Caco-2 (cell line): ENCODE data around the gene PALLD. TPM values are rescaled to one million over a fixed set of nuclear protein-coding genes. Genes with fewer than 3 reads are reported as not detected.

ENCODE experiments used
- BruUV-seq: library from RNA; stranded (reverse); fragments of 400-500 nt; replicated peaks from 2 replicates; lab custom pipeline; 2021; lab: Mats Ljungman, UMichigan
- CTCF ChIA-PET: fragments of 300-600 bp; sonication (Branson Sonifier 250); formaldehyde crosslinking; loops from one replicate; lab custom pipeline; 2022; ENCODE audit warnings: antibody characterized with exemption; lab: Charles Lee
- POLR2A ChIA-PET: fragments of 300-600 bp; sonication (Branson Sonifier 250); formaldehyde crosslinking; loops from one replicate; lab custom pipeline; 2022; ENCODE audit warnings: antibody characterized with exemption; lab: Charles Lee
- DNase-seq, 2 experiments: peaks; one replicate each; pipeline versions ENCODE4 v3.0.0 to v3.0.0-alpha.2; 2020 to 2022
- H3K27me3 ChIP-seq: replicated peaks from 2 replicates; pipeline ENCODE4 v1.6.0; 2011; ENCODE audit warnings: low read length; ENCODE audit not compliant: control insufficient read depth, insufficient read depth
- H3K36me3 ChIP-seq: 2 replicates; pipeline ENCODE4 v1.5.1; 2011; ENCODE audit warnings: low read length; ENCODE audit not compliant: control insufficient read depth, insufficient read depth
- H3K4me1 ChIP-seq: fragments of 250-450 bp; sonication (Bioruptor Pico); 2 replicates; pipeline ENCODE4 v1.5.1; 2020; ENCODE audit warnings: mild to moderate bottlenecking
- H3K4me3 ChIP-seq: 2 replicates; pipeline ENCODE4 v1.5.1; 2011; ENCODE audit warnings: low read depth, mild to moderate bottlenecking, control low read depth, low read length
- H3K9me3 ChIP-seq: fragments of 250-450 bp; sonication (Bioruptor Pico); 2 replicates; pipeline ENCODE4 v1.5.1; 2020; ENCODE audit warnings: mild to moderate bottlenecking, moderate library complexity
- H3K27ac Mint-ChIP-seq: one replicate; pipeline ENCODE4 v1.8.0; 2022; ENCODE audit warnings: mixed read lengths; ENCODE audit not compliant: unreplicated experiment
- H3K27me3 Mint-ChIP-seq: one replicate; pipeline ENCODE4 v1.8.0; 2022; ENCODE audit warnings: mixed read lengths; ENCODE audit not compliant: insufficient read depth, unreplicated experiment
- H3K36me3 Mint-ChIP-seq: one replicate; pipeline ENCODE4 v1.8.0; 2022; ENCODE audit warnings: mild to moderate bottlenecking, mixed read lengths; ENCODE audit not compliant: insufficient read depth, unreplicated experiment
- H3K4me1 Mint-ChIP-seq: one replicate; pipeline ENCODE4 v1.8.0; 2022; ENCODE audit warnings: low read depth, mixed read lengths; ENCODE audit not compliant: unreplicated experiment
- H3K4me3 Mint-ChIP-seq: one replicate; pipeline ENCODE4 v1.8.0; 2022; ENCODE audit warnings: mild to moderate bottlenecking, moderate library complexity, mixed read lengths; ENCODE audit not compliant: unreplicated experiment
- H3K9me3 Mint-ChIP-seq: one replicate; pipeline ENCODE4 v1.8.0; 2022; ENCODE audit warnings: mixed read lengths; ENCODE audit not compliant: unreplicated experiment
- CTCF ChIP-seq, 2 experiments: fragments of 200-600 bp in 1 of 2; IDR thresholded peaks; 1 replicate in 1 of 2; 2 replicates in 1 of 2; pipeline versions ENCODE4 v1.5.1 to v1.8.0; 2011 to 2022; ENCODE audit warnings: antibody characterized with exemption in 1 of 2, control low read depth in 1 of 2, inconsistent platforms in 1 of 2, low read depth in 1 of 2, low read length in 1 of 2, mild to moderate bottlenecking in 1 of 2, moderate library complexity in 1 of 2; ENCODE audit not compliant: insufficient read depth in 1 of 2, severe bottlenecking in 1 of 2, unreplicated experiment in 1 of 2
- intact Hi-C: fragments of 100-400 bp; cut with micrococcal nuclease; formaldehyde crosslinking; loops from one replicate; pipeline ENCODE4 v1.10.0; 2022; ENCODE audit not compliant: unreplicated experiment
- total RNA-seq: library from RNA; stranded (reverse); gene quantifications from 2 replicates; pipeline ENCODE4 v1.2.3, GENCODE V29; 2022

The PALLD gene
- total RNA-seq, 1 experiment from 2014 or later, result 12.3 TPM

DNA sequence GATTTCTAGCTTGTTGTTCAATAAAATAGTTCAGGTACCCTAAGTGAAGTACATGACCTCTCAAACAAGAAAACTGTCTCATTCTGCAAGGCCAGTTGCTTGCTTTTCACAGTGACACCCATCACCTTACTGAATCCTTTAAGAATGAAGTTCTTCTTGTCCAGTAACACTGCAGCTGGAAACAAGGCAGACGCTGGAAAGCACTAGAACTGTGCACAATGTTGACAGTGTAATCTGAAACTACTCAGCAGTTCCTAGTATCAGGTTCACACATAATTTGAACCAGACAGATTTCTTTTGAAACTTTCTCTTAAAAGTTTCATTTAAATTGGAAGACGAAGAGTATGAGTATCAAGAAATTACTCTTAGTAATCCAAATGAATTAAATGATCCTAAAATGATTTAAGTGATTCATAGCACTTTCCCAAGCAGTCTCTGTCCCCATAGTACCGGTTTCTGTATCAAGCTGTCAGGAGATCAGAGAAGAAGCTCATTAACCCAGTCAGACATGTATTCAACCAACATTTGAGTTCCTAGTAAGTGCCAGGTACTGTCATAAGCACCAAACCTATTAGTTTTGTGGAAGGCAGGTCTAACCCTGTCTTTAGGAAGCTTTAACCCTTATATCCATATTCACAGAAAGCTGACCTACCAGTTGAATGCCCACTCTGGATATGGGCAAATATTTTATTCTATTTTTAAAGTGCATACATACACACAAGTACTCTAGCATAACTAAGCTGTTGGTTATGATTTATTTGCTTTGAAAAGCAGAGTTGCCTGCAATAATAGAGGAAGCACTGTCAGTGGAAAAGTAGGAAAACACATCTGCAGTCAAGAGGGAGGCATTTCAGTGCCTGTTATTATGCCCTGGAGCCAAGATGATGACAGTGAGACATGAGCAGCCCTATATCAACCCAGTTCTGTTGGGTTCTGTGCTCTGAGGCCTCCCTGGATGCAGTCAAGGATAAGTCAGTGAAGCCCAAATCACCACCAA, 63.6 kb downstream of the PALLD start:
- Histone ChIP-seq H3K27me3 (no peaks in the 10 kb centered on the region), H3K36me3 (no peaks in the 10 kb centered on the region), H3K4me1 (0 out of 2 replicates have a peak, but pooled peaks cover 10% of the 10 kb centered on the region), H3K4me3 (no peak overlapping the region), H3K9me3 (no peaks in the 10 kb centered on the region)
- peaks cover 19% of the 10 kb centered on the region for H3K4me1 Mint-ChIP-seq
- no peak for TF ChIP-seq CTCF (IDR thresholded peaks at IDR 0.05; ENCODE audit: insufficient read depth in 1 of 2, low read depth in 1 of 2, low read length in 1 of 2, severe bottlenecking in 1 of 2, unreplicated experiment in 1 of 2)
- no peak overlapping the region for H3K4me3 Mint-ChIP-seq
- H3K27ac Mint-ChIP-seq, result no peak overlapping the region
- peaks cover 3% of the 10 kb centered on the region for H3K27me3 Mint-ChIP-seq
- H3K36me3 Mint-ChIP-seq, result no peaks in the 10 kb centered on the region
- no peak for DNase-seq
- intact Hi-C loops, result no loop called here
- H3K9me3 Mint-ChIP-seq, result peaks cover 9% of the 10 kb centered on the region
- ChIA-PET CTCF (interaction anchor here (0.6 kb wide), 1 partner anchor 256 kb away, joined by 3 read pairs; no protein-coding TSS in a partner anchor), POLR2A (no interaction called here)
- no TSS peak for BruUV-seq

GRCh38 chr4:168562041-168562571, 65.3 kb downstream of the PALLD start:
- Mint-ChIP-seq H3K36me3 (no peaks in the 10 kb centered on the region), H3K27me3 (peaks cover 3% of the 10 kb centered on the region), H3K4me1 (peaks cover 19% of the 10 kb centered on the region), H3K9me3 (peaks cover 9% of the 10 kb centered on the region), H3K4me3 (no peak overlapping the region), H3K27ac (no peak overlapping the region)
- Histone ChIP-seq H3K27me3 (no peaks in the 10 kb centered on the region), H3K9me3 (no peaks in the 10 kb centered on the region), H3K4me1 (0 out of 2 replicates have a peak, but pooled peaks cover 10% of the 10 kb centered on the region), H3K36me3 (no peaks in the 10 kb centered on the region), H3K4me3 (no peak overlapping the region)
- ChIA-PET POLR2A (no interaction called here), CTCF (no interaction called here)
- no peak for TF ChIP-seq CTCF (IDR thresholded peaks at IDR 0.05; ENCODE audit: insufficient read depth in 1 of 2, low read depth in 1 of 2, low read length in 1 of 2, severe bottlenecking in 1 of 2, unreplicated experiment in 1 of 2)
- DNase-seq, result no peak
- intact Hi-C loops, result no loop called here
- BruUV-seq, result no TSS peak

DNA sequence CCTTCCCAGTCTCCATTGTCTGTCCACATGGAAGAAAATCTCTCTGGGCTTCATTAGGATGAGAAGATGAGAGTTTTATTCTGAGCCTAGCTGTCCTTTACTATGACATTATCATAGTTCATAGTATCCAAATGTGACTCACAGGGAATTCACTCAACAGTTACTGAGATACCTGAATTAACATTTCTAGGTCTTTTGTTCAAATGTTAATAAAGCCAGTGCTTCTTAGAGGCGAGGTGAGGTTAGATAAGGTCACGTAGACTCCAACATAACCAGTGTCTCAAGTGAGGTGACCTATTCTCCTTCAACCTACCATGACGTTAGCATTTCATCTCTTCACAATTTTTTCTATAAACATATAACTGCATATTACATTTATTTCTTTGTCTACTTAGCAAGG, 67.2 kb downstream of the PALLD start:
- Mint-ChIP-seq H3K36me3 (no peaks in the 10 kb centered on the region), H3K9me3 (no peaks in the 10 kb centered on the region), H3K4me3 (no peak overlapping the region), H3K27ac (no peak overlapping the region), H3K4me1 (peaks cover 13% of the 10 kb centered on the region), H3K27me3 (peaks cover 3% of the 10 kb centered on the region)
- BruUV-seq, result no TSS peak
- CTCF ChIA-PET, result no interaction called here
- no peaks in the 10 kb centered on the region for H3K36me3 ChIP-seq
- intact Hi-C loops, result no loop called here
- no peak for DNase-seq
- no peak overlapping the region for H3K4me3 ChIP-seq
- no peaks in the 10 kb centered on the region for H3K27me3 ChIP-seq
- POLR2A ChIA-PET, result no interaction called here
- H3K9me3 ChIP-seq, result no peaks in the 10 kb centered on the region
- no peak for TF ChIP-seq CTCF (IDR thresholded peaks at IDR 0.05; ENCODE audit: insufficient read depth in 1 of 2, low read depth in 1 of 2, low read length in 1 of 2, severe bottlenecking in 1 of 2, unreplicated experiment in 1 of 2)
- H3K4me1 ChIP-seq, result 0 out of 2 replicates have a peak, but pooled peaks cover 2% of the 10 kb centered on the region
